Endodermal cell (in vitro differentiated cells): ENCODE data around the gene PARVB. TPM values are rescaled to one million over a fixed set of nuclear protein-coding genes. Genes with fewer than 3 reads are reported as not detected.

Experiments
- DNase-seq: peaks from one replicate; pipeline ENCODE4 v3.0.0-alpha.2; 2017
- H3K27ac ChIP-seq: 2 replicates; pipeline ENCODE4 v1.5.1; 2013; ENCODE audit warnings: mild to moderate bottlenecking, low read depth, low read length, moderate library complexity
- H3K27me3 ChIP-seq: 2 replicates; pipeline ENCODE4 v1.6.1; 2013; ENCODE audit warnings: mild to moderate bottlenecking, low read length, moderate library complexity; ENCODE audit not compliant: insufficient read depth, control insufficient read depth, poor library complexity, severe bottlenecking
- H3K36me3 ChIP-seq: 2 replicates; pipeline ENCODE4 v1.7.0; 2013; ENCODE audit warnings: mild to moderate bottlenecking, low read length, moderate library complexity; ENCODE audit not compliant: control insufficient read depth, insufficient read depth
- H3K4me1 ChIP-seq: one replicate; pipeline ENCODE4 v1.7.0; 2013; ENCODE audit warnings: low read length; ENCODE audit not compliant: control insufficient read depth, insufficient read depth
- H3K4me3 ChIP-seq: 2 replicates; pipeline ENCODE4 v1.5.1; 2013; ENCODE audit warnings: mild to moderate bottlenecking, low read length, moderate library complexity
- H3K9ac ChIP-seq: 2 replicates; pipeline ENCODE4 v1.6.1; 2013; ENCODE audit warnings: mild to moderate bottlenecking, low read length, moderate library complexity; ENCODE audit not compliant: poor library complexity, severe bottlenecking; ENCODE audit errors: extremely low read depth
- H3K9me3 ChIP-seq: 2 replicates; pipeline ENCODE4 v1.6.1; 2013; ENCODE audit warnings: mild to moderate bottlenecking, low read length, moderate library complexity; ENCODE audit not compliant: control insufficient read depth
- H3K27ac Mint-ChIP-seq: 2 replicates; pipeline ENCODE4 v1.8.0; 2020; ENCODE audit warnings: mixed read lengths
- H3K27me3 Mint-ChIP-seq: 2 replicates; pipeline ENCODE4 v1.8.0; 2021; ENCODE audit warnings: mild to moderate bottlenecking, mixed read lengths; ENCODE audit not compliant: insufficient read depth
- H3K36me3 Mint-ChIP-seq: 2 replicates; pipeline ENCODE4 v1.8.0; 2020; ENCODE audit warnings: low read depth, mixed read lengths
- H3K4me1 Mint-ChIP-seq: 2 replicates; pipeline ENCODE4 v1.8.0; 2020; ENCODE audit warnings: mixed read lengths
- H3K4me3 Mint-ChIP-seq: 2 replicates; pipeline ENCODE4 v1.8.0; 2020; ENCODE audit warnings: mild to moderate bottlenecking, moderate library complexity, mixed read lengths
- H3K9me3 Mint-ChIP-seq: 2 replicates; pipeline ENCODE4 v1.8.0; 2020; ENCODE audit warnings: mild to moderate bottlenecking, mixed read lengths
- CTCF ChIP-seq: fragments of 200-600 bp; sonication (generic); conservative IDR thresholded peaks from 2 replicates; pipeline ENCODE4 v1.5.0; 2021; ENCODE audit warnings: antibody characterized with exemption, mild to moderate bottlenecking
- WGBS, 2 experiments: methylation state at CpG; one replicate each; pipeline versions ENCODE4 v1.1.5 to v1.1.7; 2013; ENCODE audit warnings: missing lambda C conversion rate in 2 of 2, mixed read lengths in 1 of 2; ENCODE audit not compliant: insufficient coverage in 1 of 2, insufficient read length in 1 of 2; 5-methylcytosine and 5-hydroxymethylcytosine counted together
- total RNA-seq, 2 donors: library from RNA; stranded (reverse); fragmentation: NEBNext Ultra II Directional in 1 of 2; extraction: Animal tissue kit (Norgen Biotek cat#: 25700) in 1 of 2; gene quantifications; 2 replicates in 1 of 2; 3 replicates in 1 of 2; pipeline ENCODE4 v1.2.1, GENCODE V29; 2021

The PARVB gene
- total RNA-seq, 2 donors from 2014 or later, result 29.6 to 32.3 TPM

DNA sequence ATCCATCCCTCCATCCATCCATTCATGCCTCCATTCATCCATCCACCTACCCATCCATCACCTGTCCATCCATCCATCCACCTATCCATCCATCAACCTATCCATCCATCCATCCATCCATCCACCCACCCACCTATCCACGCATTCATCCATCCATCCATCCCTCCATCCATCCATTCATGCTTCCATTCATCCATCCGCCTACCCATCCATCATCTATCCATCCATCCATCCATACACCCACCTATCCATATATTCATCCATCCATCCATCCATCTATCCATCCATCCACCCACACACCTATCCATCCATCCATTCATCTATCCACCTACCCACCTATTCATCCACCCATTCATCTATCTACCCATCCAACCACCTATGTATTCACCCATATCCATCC is 170.5 kb downstream of the PARVB start:
- WGBS, 2 experiments, result 83 to 94% methylated on average over 2 of the region's 2 CpGs
- Mint-ChIP-seq H3K36me3 (no peaks in the 10 kb centered on the region), H3K27ac (no peak overlapping the region), H3K9me3 (no peaks in the 10 kb centered on the region), H3K4me1 (peaks cover 2% of the 10 kb centered on the region), H3K27me3 (peaks cover 2% of the 10 kb centered on the region), H3K4me3 (no peak overlapping the region)
- no peak for DNase-seq
- H3K9me3 ChIP-seq, result no peaks in the 10 kb centered on the region
- no peak overlapping the region for H3K4me3 ChIP-seq
- TF ChIP-seq CTCF, result no peak
- H3K27ac ChIP-seq, result no peak overlapping the region
- H3K36me3 ChIP-seq, result no peaks in the 10 kb centered on the region
- no peak overlapping the region for H3K9ac ChIP-seq
- no peaks in the 10 kb centered on the region for H3K27me3 ChIP-seq
- peaks cover 7% of the 10 kb centered on the region for H3K4me1 ChIP-seq

DNA sequence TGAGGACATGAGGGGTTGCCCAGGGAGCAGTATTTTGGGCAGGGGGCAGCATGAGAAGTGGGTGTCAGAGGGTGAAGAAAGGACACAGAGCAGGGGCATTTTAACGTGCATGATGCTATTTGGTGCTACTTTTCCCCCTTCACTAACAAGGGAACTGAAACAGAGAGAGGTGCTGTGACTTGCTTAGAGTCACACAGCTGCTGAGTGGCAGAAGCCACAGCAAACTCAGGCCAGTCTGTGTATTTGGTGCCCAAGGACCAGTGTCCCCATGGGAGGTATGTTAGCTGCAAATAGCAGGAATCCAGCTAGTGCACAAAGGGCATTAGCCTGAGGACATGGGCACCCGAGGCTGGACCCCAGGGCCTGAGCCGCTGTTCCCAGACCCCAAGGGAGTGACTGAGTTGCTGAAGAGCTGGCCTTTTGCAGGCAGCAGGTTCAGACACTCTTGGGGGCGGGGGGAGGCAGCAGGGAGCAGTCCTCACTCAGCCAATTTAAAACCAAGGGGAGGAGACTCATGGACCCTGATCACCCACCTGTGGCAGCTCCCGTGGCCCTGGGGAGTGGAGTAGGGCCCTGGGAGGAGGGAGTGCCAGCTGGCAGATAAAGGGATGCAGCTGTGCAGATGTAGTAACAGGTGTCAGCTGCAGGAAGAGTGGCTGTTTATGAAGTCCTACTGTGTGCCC is 171.2 kb downstream of the PARVB start:
- Histone ChIP-seq H3K27ac (no peak overlapping the region), H3K9ac (no peak overlapping the region), H3K4me3 (no peak overlapping the region), H3K27me3 (no peaks in the 10 kb centered on the region), H3K4me1 (peaks cover 7% of the 10 kb centered on the region), H3K36me3 (no peaks in the 10 kb centered on the region), H3K9me3 (no peaks in the 10 kb centered on the region)
- Mint-ChIP-seq H3K36me3 (no peaks in the 10 kb centered on the region), H3K27ac (no peak overlapping the region), H3K9me3 (no peaks in the 10 kb centered on the region), H3K27me3 (peaks cover 2% of the 10 kb centered on the region), H3K4me1 (peaks cover 2% of the 10 kb centered on the region), H3K4me3 (no peak overlapping the region)
- no peak for DNase-seq
- no peak for TF ChIP-seq CTCF
- whole genome bisulfite sequencing, 2 experiments, result 73 to 83% methylated on average over 1 to 5 of the region's 5 CpGs

GRCh38 chr22:44196241-44196640 is 172.1 kb downstream of the PARVB start:
- Mint-ChIP-seq H3K36me3 (no peaks in the 10 kb centered on the region), H3K4me1 (peaks cover 2% of the 10 kb centered on the region), H3K4me3 (no peak overlapping the region), H3K27ac (no peak overlapping the region), H3K9me3 (no peaks in the 10 kb centered on the region), H3K27me3 (peaks cover 2% of the 10 kb centered on the region)
- Histone ChIP-seq H3K27me3 (no peaks in the 10 kb centered on the region), H3K27ac (no peak overlapping the region), H3K4me3 (no peak overlapping the region), H3K36me3 (no peaks in the 10 kb centered on the region), H3K9ac (no peak overlapping the region), H3K4me1 (no peaks in the 10 kb centered on the region), H3K9me3 (no peaks in the 10 kb centered on the region)
- DNase-seq, result no peak
- 84 to 86% methylated on average over 5 to 9 of the region's 9 CpGs for WGBS, 2 experiments
- TF ChIP-seq CTCF, result no peak
